Glutamatergic neuron (in vitro differentiated cells): ENCODE data around the gene VWF. TPM values are rescaled to one million over a fixed set of nuclear protein-coding genes. Genes with fewer than 3 reads are reported as not detected.

ENCODE experiments used
- DNase-seq: peaks from one replicate; pipeline ENCODE4 v3.0.0; 2022
- H3K27ac Mint-ChIP-seq: one replicate; pipeline ENCODE4 v1.8.0; 2020; ENCODE audit warnings: mild to moderate bottlenecking, mixed read lengths, inconsistent platforms; ENCODE audit not compliant: unreplicated experiment
- H3K27me3 Mint-ChIP-seq: one replicate; pipeline ENCODE4 v1.8.0; 2020; ENCODE audit warnings: mild to moderate bottlenecking, moderate library complexity, mixed read lengths, inconsistent platforms; ENCODE audit not compliant: unreplicated experiment
- H3K36me3 Mint-ChIP-seq: one replicate; pipeline ENCODE4 v1.8.0; 2020; ENCODE audit warnings: mild to moderate bottlenecking, mixed read lengths, inconsistent platforms; ENCODE audit not compliant: unreplicated experiment
- H3K4me1 Mint-ChIP-seq: one replicate; pipeline ENCODE4 v1.8.0; 2020; ENCODE audit warnings: mild to moderate bottlenecking, low read depth, mixed read lengths, inconsistent platforms; ENCODE audit not compliant: unreplicated experiment
- H3K4me3 Mint-ChIP-seq: one replicate; pipeline ENCODE4 v1.8.0; 2020; ENCODE audit warnings: mild to moderate bottlenecking, mixed read lengths, inconsistent platforms; ENCODE audit not compliant: unreplicated experiment
- H3K9me3 Mint-ChIP-seq: one replicate; pipeline ENCODE4 v1.8.0; 2020; ENCODE audit warnings: mild to moderate bottlenecking, moderate library complexity, mixed read lengths, inconsistent platforms; ENCODE audit not compliant: unreplicated experiment
- CTCF ChIP-seq: fragments of 200-600 bp; sonication (generic); IDR thresholded peaks from one replicate; pipeline ENCODE4 v1.5.0; 2021; ENCODE audit not compliant: partially characterized antibody, unreplicated experiment
- total RNA-seq: library from RNA; stranded (reverse); fragmentation: NEBNext Ultra II Directional; extraction: Animal tissue kit (Norgen Biotek cat#: 25700); gene quantifications from one replicate; pipeline ENCODE4 v1.2.1, GENCODE V29; 2021; ENCODE audit not compliant: unreplicated experiment

VWF gene
- total RNA-seq, 1 donor from 2014 or later, result 0.37 TPM

GRCh38 chr12:5953835-5954586 is 170.5 kb downstream of the VWF start:
- no peaks in the 10 kb centered on the region for H3K36me3 Mint-ChIP-seq

GRCh38 chr12:5952031-5952430 is 172.4 kb downstream of the VWF start:
- peaks cover 1% of the 10 kb centered on the region for H3K9me3 Mint-ChIP-seq
- no peak overlapping the region for H3K4me3 Mint-ChIP-seq
- no peak for DNase-seq
- no peaks in the 10 kb centered on the region for H3K4me1 Mint-ChIP-seq
- no peaks in the 10 kb centered on the region for H3K36me3 Mint-ChIP-seq
- H3K27me3 Mint-ChIP-seq, result peaks cover 2% of the 10 kb centered on the region
- H3K27ac Mint-ChIP-seq, result no peak overlapping the region
- no peak for TF ChIP-seq CTCF

More at GRCh38 chr12:5953835-5954586, 170.5 kb downstream of the VWF start:
- no peak overlapping the region for H3K27ac Mint-ChIP-seq
- H3K4me3 Mint-ChIP-seq, result no peak overlapping the region
- no peaks in the 10 kb centered on the region for H3K4me1 Mint-ChIP-seq
- no peaks in the 10 kb centered on the region for H3K9me3 Mint-ChIP-seq
- no peak for TF ChIP-seq CTCF
- DNase-seq, result no peak
- H3K27me3 Mint-ChIP-seq, result peaks cover 5% of the 10 kb centered on the region

- no peak for DNase-seq
- Mint-ChIP-seq H3K9me3 (peaks cover 6% of the 10 kb centered on the region), H3K27me3 (peaks cover 18% of the 10 kb centered on the region), H3K4me1 (peaks cover 5% of the 10 kb centered on the region), H3K27ac (no peak overlapping the region), H3K4me3 (no peak overlapping the region), H3K36me3 (peaks cover 6% of the 10 kb centered on the region)
- TF ChIP-seq CTCF, result no peak
Measured at GRCh38 chr12:5948696-5949095, 175.8 kb downstream of the VWF start.

DNA sequence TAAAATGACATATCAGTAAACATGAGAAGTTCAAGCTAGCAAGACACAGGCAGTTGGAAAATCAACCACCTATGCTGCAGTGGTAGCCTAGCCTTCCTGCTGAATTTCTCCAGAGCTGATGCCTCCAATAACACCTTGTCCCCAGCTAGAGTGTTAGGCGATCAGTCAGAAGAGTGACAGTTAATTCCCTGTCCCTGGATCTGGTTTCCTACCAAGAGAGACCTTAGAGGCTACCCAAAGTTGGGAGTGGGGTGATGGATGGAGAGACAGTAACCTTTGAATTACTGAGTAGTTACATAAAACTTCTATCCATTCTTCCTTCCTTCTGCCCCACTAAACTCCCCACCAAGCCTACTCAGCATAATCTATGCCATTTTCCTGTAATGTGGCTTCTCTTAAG is 177.5 kb downstream of the VWF start:
- Mint-ChIP-seq H3K9me3 (peaks cover 6% of the 10 kb centered on the region), H3K27ac (no peak overlapping the region), H3K4me3 (no peak overlapping the region), H3K27me3 (peaks cover 19% of the 10 kb centered on the region), H3K4me1 (peaks cover 5% of the 10 kb centered on the region), H3K36me3 (peaks cover 6% of the 10 kb centered on the region)
- DNase-seq, result no peak
- no peak for TF ChIP-seq CTCF

- peaks cover 5% of the 10 kb centered on the region for H3K4me1 Mint-ChIP-seq
- H3K27ac Mint-ChIP-seq, result no peak overlapping the region
- TF ChIP-seq CTCF, result no peak
- H3K36me3 Mint-ChIP-seq, result peaks cover 6% of the 10 kb centered on the region
- H3K4me3 Mint-ChIP-seq, result no peak overlapping the region
- DNase-seq, result no peak
- peaks cover 6% of the 10 kb centered on the region for H3K9me3 Mint-ChIP-seq
- H3K27me3 Mint-ChIP-seq, result peaks cover 18% of the 10 kb centered on the region
Measured at GRCh38 chr12:5946388-5946787, 178.1 kb downstream of the VWF start.
